K562 (cell line): ENCODE data around the gene NF2. TPM values are rescaled to one million over a fixed set of nuclear protein-coding genes. Genes with fewer than 3 reads are reported as not detected.

Source experiments
- ATAC-seq: fragments of 200-7000 bp; cut with Tn5 transposase; 3 replicates; pipeline ENCODE4 v1.9.1; 2020; ENCODE audit warnings: moderate library complexity
- Bru-seq: library from RNA; stranded (reverse); fragments of 400-500 nt; gene quantifications from one replicate; lab custom pipeline; 2021; lab: Mats Ljungman, UMichigan
- BruChase-seq, 2 experiments: library from RNA; stranded (reverse); fragments of 400-500 nt; gene quantifications; one replicate each; lab custom pipeline; 2021; lab: Mats Ljungman, UMichigan
- BruUV-seq: library from RNA; stranded (reverse); fragments of 400-500 nt; replicated peaks from 2 replicates; lab custom pipeline; 2021; lab: Mats Ljungman, UMichigan
- CTCF ChIA-PET: fragments of 300-600 bp; formaldehyde crosslinking; extraction: SDS; loops from one replicate; lab custom pipeline; 2021; ENCODE audit warnings: low intra/inter-chr PET ratio; lab: Yijun Ruan, JAX
- POLR2A ChIA-PET: fragments of 300-600, 350-650 bp; sonication (Branson Sonifier 250); formaldehyde crosslinking; extraction: SDS; loops from one replicate; lab custom pipeline; 2021; ENCODE audit warnings: antibody characterized with exemption, inconsistent platforms; lab: Yijun Ruan, JAX
- DNase-seq, 4 experiments: peaks; one replicate each; pipeline versions ENCODE4 v3.0.0 to v3.0.0-alpha.2; 2011 to 2018; ENCODE audit warnings: low spot score in 3 of 4, mixed read lengths in 3 of 4; ENCODE audit errors: extremely low read depth in 1 of 4
- FAIRE-seq: peaks from 2 replicates; lab custom pipeline; 2011; peaks lifted over from hg19 to GRCh38; lab: Jason Lieb, UNC
- H2AFZ ChIP-seq: 2 replicates; pipeline ENCODE4 v1.6.0; 2011; ENCODE audit warnings: low read depth, low read length, control low read depth, inconsistent platforms
- H3K27ac ChIP-seq: fragments of 200-600 bp; 3 replicates; pipeline ENCODE4 v1.8.0; 2011; ENCODE audit warnings: low read depth, mild to moderate bottlenecking, control low read depth, inconsistent platforms, low read length, moderate library complexity, mixed read lengths; ENCODE audit errors: extremely low read depth
- H3K27me3 ChIP-seq, 2 experiments: fragments of 300-600 bp in 1 of 2; 2 replicates in 1 of 2; 3 replicates in 1 of 2; pipeline versions ENCODE4 v1.6.0 to v1.8.0; 2011; ENCODE audit warnings: inconsistent platforms in 2 of 2, low read length in 2 of 2, mild to moderate bottlenecking in 1 of 2, mixed read lengths in 1 of 2, moderate library complexity in 1 of 2; ENCODE audit not compliant: control insufficient read depth in 2 of 2, insufficient read depth in 2 of 2
- H3K36me3 ChIP-seq: fragments of 300-600 bp; 3 replicates; pipeline ENCODE4 v1.8.0; 2011; ENCODE audit warnings: mild to moderate bottlenecking, low read length, inconsistent platforms; ENCODE audit not compliant: control insufficient read depth, insufficient read depth
- H3K4me1 ChIP-seq, 2 experiments: fragments of 200-600 bp in 1 of 2; replicated peaks in 1 of 2; 2 replicates in 1 of 2; 3 replicates in 1 of 2; pipeline versions ENCODE4 v1.5.1 to v1.8.0; 2011; ENCODE audit warnings: inconsistent platforms in 2 of 2, low read length in 2 of 2, mild to moderate bottlenecking in 1 of 2, mixed read lengths in 1 of 2, moderate library complexity in 1 of 2; ENCODE audit not compliant: control insufficient read depth in 2 of 2, insufficient read depth in 2 of 2
- H3K4me2 ChIP-seq: 2 replicates; pipeline ENCODE4 v1.6.1; 2011; ENCODE audit warnings: low read length, control low read depth, inconsistent platforms, mixed read lengths; ENCODE audit not compliant: insufficient read depth
- H3K4me3 ChIP-seq: fragments of 200-600 bp; sonication (generic), shearing (Covaris generic); 2 replicates; pipeline ENCODE4 v1.5.1; 2016; ENCODE audit warnings: control low read depth, inconsistent platforms
- H3K79me2 ChIP-seq: fragments of 200-600 bp; 3 replicates; pipeline ENCODE4 v1.8.0; 2011; ENCODE audit warnings: low read length, inconsistent platforms; ENCODE audit not compliant: control insufficient read depth, insufficient read depth
- H3K9ac ChIP-seq, 2 experiments: 2 replicates each; pipeline versions ENCODE4 v1.6.0 to v1.6.1; 2011; ENCODE audit warnings: low read depth in 2 of 2, low read length in 2 of 2, control low read depth in 1 of 2, inconsistent platforms in 1 of 2, mild to moderate bottlenecking in 1 of 2, mixed read lengths in 1 of 2; ENCODE audit not compliant: insufficient read depth in 1 of 2
- H3K9me1 ChIP-seq: one replicate; pipeline ENCODE4 v1.6.0; 2011; ENCODE audit warnings: inconsistent platforms, mild to moderate bottlenecking, low read length, moderate library complexity; ENCODE audit not compliant: control insufficient read depth, insufficient read depth
- H3K9me3 ChIP-seq: replicated peaks from 2 replicates; pipeline ENCODE4 v1.5.1; 2011; ENCODE audit warnings: low read depth, low read length, inconsistent platforms; ENCODE audit not compliant: control insufficient read depth, insufficient read depth
- H4K20me1 ChIP-seq: replicated peaks from 2 replicates; pipeline ENCODE4 v1.6.1; 2011; ENCODE audit warnings: low read length, inconsistent platforms, mixed read lengths; ENCODE audit not compliant: control insufficient read depth, insufficient read depth
- CREM ChIP-seq: IDR thresholded peaks from 2 replicates; pipeline ENCODE4 v1.6.1; 2014; ENCODE audit warnings: antibody characterized with exemption, low read depth
- GABPB1 ChIP-seq: sonication (generic); formaldehyde crosslinking; IDR thresholded peaks from 2 replicates; pipeline ENCODE4 v1.8.0; 2022; ENCODE audit warnings: mild to moderate bottlenecking, missing genetic modification reagents
- HNRNPLL ChIP-seq: fragments of 200-400 bp; formaldehyde crosslinking; IDR thresholded peaks from 2 replicates; pipeline ENCODE4 v1.6.1; 2017; ENCODE audit warnings: low read length, low read depth, mild to moderate bottlenecking; ENCODE audit not compliant: poor library complexity, severe bottlenecking
- HNRNPUL1 ChIP-seq: fragments of 200-400 bp; formaldehyde crosslinking; IDR thresholded peaks from 2 replicates; pipeline ENCODE4 v1.6.1; 2017; ENCODE audit warnings: low read length
- KAT8 ChIP-seq: fragments of 450-650 bp; IDR thresholded peaks from 2 replicates; pipeline ENCODE4 v1.6.1; 2016; ENCODE audit warnings: low read depth, mild to moderate bottlenecking
- MYC ChIP-seq, 2 experiments: fragments of 250-450 bp in 1 of 2; sonication (Bioruptor Pico) in 1 of 2; IDR thresholded peaks; 2 replicates each; pipeline versions ENCODE4 v1.5.1 to v1.6.1; 2012 to 2021; ENCODE audit warnings: low read depth in 2 of 2, borderline replicate concordance in 1 of 2, improper control_type of control experiment in 1 of 2, low read length in 1 of 2, mild to moderate bottlenecking in 1 of 2, moderate library complexity in 1 of 2
- TGIF2 ChIP-seq: sonication (generic); formaldehyde crosslinking; IDR thresholded peaks from 2 replicates; pipeline ENCODE4 v1.8.1; 2022; ENCODE audit warnings: mild to moderate bottlenecking, missing genetic modification reagents, moderate library complexity
- TOE1 ChIP-seq, 2 experiments: fragments of 450-650 bp in 1 of 2; sonication (generic) in 1 of 2; formaldehyde crosslinking in 1 of 2; IDR thresholded peaks; 2 replicates each; pipeline versions ENCODE4 v1.7.1 to v1.8.0; 2016 to 2022; ENCODE audit warnings: borderline replicate concordance in 2 of 2, mild to moderate bottlenecking in 2 of 2, antibody characterized with exemption in 1 of 2, inconsistent platforms in 1 of 2, low read depth in 1 of 2, missing genetic modification reagents in 1 of 2, moderate library complexity in 1 of 2
- ZNF609 ChIP-seq: sonication (generic); formaldehyde crosslinking; IDR thresholded peaks from 2 replicates; pipeline ENCODE4 v1.8.1; 2023; ENCODE audit warnings: missing genetic modification reagents, mild to moderate bottlenecking, borderline replicate concordance
- WGBS: fragments of 100-300 bp; shearing (Covaris generic); methylation state at CpG from one replicate; pipeline ENCODE4 v1.1.6; 2016; ENCODE audit warnings: low coverage, mixed read lengths; ENCODE audit not compliant: insufficient coverage; ENCODE audit errors: missing lambda C conversion rate; 5-methylcytosine and 5-hydroxymethylcytosine counted together
- in situ Hi-C: fragments of 300-500 bp; cut with MboI; formaldehyde crosslinking; loops from 4 replicates; pipeline ENCODE4 v1.15.0; 2018; ENCODE audit warnings: inconsistent platforms, mixed read lengths
- intact Hi-C: fragments of 100-400 bp; cut with micrococcal nuclease; formaldehyde crosslinking; loops from 2 replicates; pipeline ENCODE4 v1.14.2; 2022
- long read RNA-seq, 3 experiments: library from polyadenylated mRNA in 2 of 3; library from RNA in 1 of 3; unstranded in 2 of 3; stranded (forward) in 1 of 3; transcript quantifications; one replicate each; pipeline ENCODE4 v2.0.0, GENCODE V29; 2019 to 2022
- polyA minus RNA-seq, 3 experiments: library from RNA; depleted of rRNA, polyadenylated mRNA; stranded (reverse); fragments of >200 nt; gene quantifications; 2 replicates each; pipeline ENCODE4 v1.2.3, GENCODE V29; 2011
- polyA plus RNA-seq, 8 experiments: library from polyadenylated mRNA; depleted of rRNA in 4 of 8; stranded (reverse) in 5 of 8; unstranded in 3 of 8; fragments of >200 nt; fragmentation: Nextera tagmentation in 2 of 8; fragmentation: Illumina TruSeq in 1 of 8; extraction: Ambion mirVana in 2 of 8; extraction: Trizol in 1 of 8; gene quantifications; 2 replicates each; pipeline versions ENCODE4 v1.2.1 to v1.2.3, GENCODE V29; 2011 to 2014; ENCODE audit warnings: inconsistent platforms in 1 of 8, missing spikeins in 1 of 8
- total RNA-seq, 7 experiments: library from RNA; depleted of rRNA in 6 of 7; stranded (reverse); fragments of >200 nt in 6 of 7; fragmentation: Illumina TruSeq in 2 of 7; extraction: Trizol in 2 of 7; gene quantifications; 2 replicates each; pipeline versions ENCODE4 v1.2.1 to v1.2.3, GENCODE V29; 2011 to 2021; ENCODE audit warnings: low replicate concordance in 1 of 7

NF2 gene
- 30.7 and 40.6 TPM in 2 replicates for total RNA-seq (2011; cell fraction: chromatin; rRNA removed; ENCODE audit: low replicate concordance)
- total RNA-seq (2011; cell fraction: nucleolus; rRNA removed) = 21.0 and 23.7 TPM in 2 replicates
- 26.1 and 26.9 TPM in 2 replicates for total RNA-seq (2011; cell fraction: nucleoplasm; rRNA removed)
- total RNA-seq (2014; rRNA removed) (20.2 and 24.9 TPM in 2 replicates), total RNA-seq (2014; rRNA removed; fragmentation: Illumina TruSeq; extraction: Trizol) (21.7 and 22.4 TPM in 2 replicates), total RNA-seq (2015; rRNA removed; fragmentation: Illumina TruSeq; extraction: Trizol) (19.5 and 20.0 TPM in 2 replicates), total RNA-seq (2021) (32.5 and 33.8 TPM in 2 replicates), polyA plus RNA-seq (2011; rRNA removed) (11.8 and 15.2 TPM in 2 replicates), polyA plus RNA-seq (2014; fragmentation: Illumina TruSeq; extraction: Trizol) (9.1 TPM in 2 replicates), polyA plus RNA-seq (2014; fragmentation: Nextera tagmentation; extraction: Ambion mirVana) (1 to 10 TPM; 2.2 to 2.8 TPM), polyA plus RNA-seq (2014; rRNA removed) (11.5 and 14.2 TPM in 2 replicates), polyA minus RNA-seq (2011; rRNA and poly(A)+ RNA removed) (28.1 and 37.4 TPM in 2 replicates), Bru-seq, nascent RNA (percentile 66 among the genes with signal in this experiment), BruChase-seq, experiment 1, labeled RNA remaining after a 2-hour chase (percentile 71 among the genes with signal in this experiment), BruChase-seq, experiment 2, labeled RNA remaining after a 6-hour chase (percentile 72 among the genes with signal in this experiment)
- polyA plus RNA-seq (2011; cell fraction: cytosol; rRNA removed) = 9.0 and 14.5 TPM in 2 replicates
- polyA plus RNA-seq (2011; cell fraction: nucleus; rRNA removed) = 6.9 and 8.0 TPM in 2 replicates
- polyA plus RNA-seq (2012) = 5.3 and 7.7 TPM in 2 replicates
- 16.1 and 17.8 TPM in 2 replicates for polyA minus RNA-seq (2011; cell fraction: cytosol; rRNA and poly(A)+ RNA removed)
- polyA minus RNA-seq (2011; cell fraction: nucleus; rRNA and poly(A)+ RNA removed) = 8.5 and 14.0 TPM in 2 replicates
- long read RNA-seq, experiment 1, full-length matches to known transcripts = 31 of 91 reads
- long read RNA-seq, experiment 1, partial matches to known transcripts = 1 of 91 reads
- long read RNA-seq, experiment 1, other reads (novel, unspliced or antisense) = 59 of 91 reads
- long read RNA-seq, experiment 2, full-length matches to known transcripts = 2 of 14 reads
- long read RNA-seq, experiment 2, partial matches to known transcripts = 5 of 14 reads
- long read RNA-seq, experiment 2, other reads (novel, unspliced or antisense) = 7 of 14 reads
- long read RNA-seq, experiment 3, full-length matches to known transcripts = 3 of 21 reads
- long read RNA-seq, experiment 3, partial matches to known transcripts = 5 of 21 reads
- long read RNA-seq, experiment 3, other reads (novel, unspliced or antisense) = 13 of 21 reads

- Histone ChIP-seq H3K9me3 (no peaks in the 10 kb centered on the region), H3K9me1 (no peaks in the 10 kb centered on the region), H3K4me1 (peaks cover 5 to 15% of the 10 kb centered on the region in 2 experiments; a peak in 2 of 5 replicates), H3K79me2 (peaks cover 44% of the 10 kb centered on the region), H3K4me3 (peak within 1 kb of the TSS; percentile 86), H3K27ac (peak within 1 kb of the TSS; percentile 84), H3K9ac (peak within 1 kb of the TSS; percentile 83 to 98), H2AFZ (peak within 1 kb of the TSS; percentile 94), H3K4me2 (peak within 1 kb of the TSS; percentile 82), H3K36me3 (peaks cover 21% of the 10 kb centered on the region; the same call in 1 of the 3 replicates), H3K27me3 (no peaks in the 10 kb centered on the region), H4K20me1 (no peaks in the 10 kb centered on the region)
- no TSS peak for BruUV-seq
- ChIA-PET POLR2A (interaction anchor here (1.4 to 1.9 kb wide), 2 partner anchors 11 to 19 kb away, joined by 4 to 7 read pairs; no protein-coding TSS in a partner anchor), CTCF (no interaction called here)
- WGBS = under 1% methylated on average over 22 of the region's 74 CpGs
- FAIRE-seq (peak; percentile 100), ATAC-seq (peak; percentile 99), DNase-seq (peak; percentile 95 to 98 (median 96))
- intact Hi-C loops = no loop called here
- in situ Hi-C loops = no loop called here
- TF ChIP-seq HNRNPUL1 (no peak), GABPB1 (CRISPR knock-in tag) (peak; percentile 50; the same call in 1 of the 2 replicates), KAT8 (no peak), MYC (IDR thresholded peaks at IDR 0.05; ENCODE audit: low read depth, low read length) (peak; percentile 74), MYC (CRISPR knock-in tag; IDR thresholded peaks at IDR 0.05; ENCODE audit: borderline replicate concordance, low read depth) (no peak), TGIF2 (CRISPR knock-in tag) (peak; percentile 54; the same call in 1 of the 2 replicates), TOE1 (IDR thresholded peaks at IDR 0.05; ENCODE audit: borderline replicate concordance) (peak; percentile 57; the same call in 1 of the 2 replicates), TOE1 (CRISPR knock-in tag; IDR thresholded peaks at IDR 0.05; ENCODE audit: borderline replicate concordance, low read depth) (no peak), HNRNPLL (peak; percentile 59), ZNF609 (CRISPR knock-in tag) (no peak), CREM (peak; percentile 96)
These were observed at the start of gene NF2 for GRCh38 chr22:29603358-29604075. TSS of gene NF2 (plus strand) at chr22:29603633. CDS start at chr22:29603999, 366 bp downstream.
